GM20000 (cell line): ENCODE data around the gene CWC22.

Experiments
- DNase-seq: peaks from one replicate; pipeline ENCODE4 v3.0.0; 2012; ENCODE audit warnings: low spot score
- TF ChIP-seq, protein P1 (sequence below): IDR thresholded peaks from 2 replicates; pipeline ENCODE4 v1.5.1; 2012; ENCODE audit warnings: mild to moderate bottlenecking, control low read depth; ENCODE audit errors: extremely low read depth, missing control alignments

The CWC22 gene

DNA sequence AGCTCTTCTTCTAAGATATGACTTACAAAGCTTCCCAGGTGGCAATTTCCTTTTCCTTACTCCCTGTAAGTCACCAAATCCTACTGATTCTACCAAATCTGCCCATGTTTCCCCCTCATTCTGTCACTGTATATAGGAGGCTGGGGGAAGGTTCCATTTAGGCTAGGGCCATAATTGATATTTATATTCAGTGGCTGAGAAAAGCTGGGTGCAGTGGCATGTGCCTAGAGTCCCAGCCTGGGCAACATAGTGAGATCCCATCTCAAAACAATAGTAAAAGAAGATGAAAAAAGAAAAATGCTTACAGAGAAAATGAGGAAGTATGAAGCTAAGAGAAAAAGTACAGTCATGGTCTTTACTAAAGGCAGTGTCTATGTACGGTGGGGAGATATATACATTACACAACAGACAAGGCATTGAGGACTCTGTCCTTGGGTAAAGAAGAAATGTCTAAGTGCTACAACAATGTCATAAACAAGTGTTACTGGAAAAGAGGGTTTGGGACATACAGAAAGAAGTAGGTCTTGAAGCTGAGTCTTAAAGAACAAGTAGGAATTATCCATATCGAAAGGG is 4.8 kb downstream of the CWC22 start:
- TF ChIP-seq, protein P1, sequence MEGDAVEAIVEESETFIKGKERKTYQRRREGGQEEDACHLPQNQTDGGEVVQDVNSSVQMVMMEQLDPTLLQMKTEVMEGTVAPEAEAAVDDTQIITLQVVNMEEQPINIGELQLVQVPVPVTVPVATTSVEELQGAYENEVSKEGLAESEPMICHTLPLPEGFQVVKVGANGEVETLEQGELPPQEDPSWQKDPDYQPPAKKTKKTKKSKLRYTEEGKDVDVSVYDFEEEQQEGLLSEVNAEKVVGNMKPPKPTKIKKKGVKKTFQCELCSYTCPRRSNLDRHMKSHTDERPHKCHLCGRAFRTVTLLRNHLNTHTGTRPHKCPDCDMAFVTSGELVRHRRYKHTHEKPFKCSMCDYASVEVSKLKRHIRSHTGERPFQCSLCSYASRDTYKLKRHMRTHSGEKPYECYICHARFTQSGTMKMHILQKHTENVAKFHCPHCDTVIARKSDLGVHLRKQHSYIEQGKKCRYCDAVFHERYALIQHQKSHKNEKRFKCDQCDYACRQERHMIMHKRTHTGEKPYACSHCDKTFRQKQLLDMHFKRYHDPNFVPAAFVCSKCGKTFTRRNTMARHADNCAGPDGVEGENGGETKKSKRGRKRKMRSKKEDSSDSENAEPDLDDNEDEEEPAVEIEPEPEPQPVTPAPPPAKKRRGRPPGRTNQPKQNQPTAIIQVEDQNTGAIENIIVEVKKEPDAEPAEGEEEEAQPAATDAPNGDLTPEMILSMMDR = no peak
- no peak for DNase-seq

DNA sequence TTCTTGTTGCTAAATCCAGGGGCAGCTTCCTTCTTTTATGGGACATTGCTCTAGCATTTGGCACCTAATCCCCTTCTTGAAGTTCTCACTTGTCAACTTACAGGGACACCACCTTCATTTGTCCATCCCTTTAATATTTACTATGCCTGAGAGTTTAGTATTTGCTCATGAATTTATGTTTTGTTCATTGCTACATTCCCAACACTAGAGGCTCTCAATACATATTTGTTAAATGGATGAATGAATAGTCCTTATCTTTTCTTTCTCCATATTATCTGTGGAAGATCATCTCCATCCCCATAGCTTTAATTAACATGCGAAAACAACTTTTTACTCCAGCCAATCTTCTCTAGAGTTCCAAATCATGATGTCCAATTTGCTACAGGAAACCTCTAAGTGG is 5.4 kb downstream of the CWC22 start:
- no peak for DNase-seq
- TF ChIP-seq, protein P1 = no peak

DNA sequence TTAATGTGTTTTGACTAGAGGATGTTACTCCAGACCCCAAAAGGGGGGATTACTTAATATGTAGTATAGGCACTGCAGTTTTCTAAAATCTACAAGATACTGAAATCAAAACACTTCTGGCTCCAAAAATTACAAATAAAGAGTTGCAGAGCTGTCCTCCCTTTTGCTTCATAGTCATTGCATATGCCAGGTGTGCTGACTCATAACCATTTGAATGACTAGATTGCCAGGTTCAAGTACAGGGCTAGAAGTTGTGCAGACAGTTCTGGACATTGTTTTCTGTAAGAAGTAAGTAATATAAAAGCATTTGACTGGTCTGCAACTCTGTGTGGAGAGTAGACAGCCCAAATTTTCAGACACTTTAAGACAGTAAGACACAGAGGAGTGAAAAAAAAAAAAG is 6.7 kb downstream of the CWC22 start:
- TF ChIP-seq, protein P1 = no peak
- DNase-seq = no peak

DNA sequence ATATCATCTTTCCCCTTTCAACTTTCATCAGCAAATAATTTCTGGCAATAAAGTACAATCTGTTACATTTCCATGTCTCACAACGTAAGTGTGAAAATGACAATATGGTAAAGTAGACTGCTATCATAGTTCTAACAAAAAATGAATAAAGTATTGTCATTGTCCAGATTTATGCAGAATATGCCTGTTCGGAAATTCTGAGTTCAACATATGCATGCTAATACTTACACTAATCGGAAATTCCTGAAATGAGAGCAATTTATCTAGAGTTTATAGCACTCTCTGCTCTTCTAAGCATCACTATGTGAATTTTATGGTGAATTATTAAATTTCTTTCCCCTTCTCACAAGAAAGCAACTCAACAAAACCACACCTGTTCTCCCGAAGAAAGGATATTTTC is 8.1 kb downstream of the CWC22 start:
- no peak for DNase-seq
- TF ChIP-seq, protein P1 = no peak

DNA sequence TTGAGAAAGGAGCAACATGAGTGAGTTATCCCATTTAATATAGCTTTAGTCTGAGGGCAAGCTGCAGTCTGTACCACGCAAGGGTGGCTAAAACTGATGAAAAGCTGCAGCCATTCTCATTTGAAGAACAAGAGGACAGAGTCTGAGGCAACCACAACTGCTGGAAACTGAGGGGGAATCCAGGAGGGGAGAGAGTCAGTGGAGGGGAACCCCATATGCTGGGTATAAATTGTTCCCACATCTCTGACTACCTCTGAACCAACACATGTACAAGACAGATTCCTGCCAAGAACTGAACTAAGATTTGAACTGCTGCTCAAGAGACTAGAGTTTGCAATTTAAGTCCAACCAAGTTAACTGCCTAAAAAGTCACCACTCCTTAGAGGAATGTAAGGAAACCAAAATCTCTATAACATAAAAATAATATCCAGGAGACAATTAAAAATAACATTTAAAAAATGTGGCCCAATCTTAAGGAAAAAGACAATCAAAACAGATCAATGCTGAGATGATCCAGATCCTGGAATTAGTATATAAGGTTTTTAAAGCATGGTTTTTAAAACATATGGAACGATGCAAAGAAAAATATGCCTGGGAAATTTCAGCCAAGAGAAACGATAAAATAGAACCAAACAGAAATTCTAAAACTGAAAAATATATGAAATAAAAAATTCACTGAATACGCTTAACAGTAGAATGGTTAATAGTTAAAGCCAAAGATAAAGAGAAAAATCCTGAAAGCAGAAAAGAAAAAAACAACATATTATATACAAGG is 11.2 kb downstream of the CWC22 start:
- TF ChIP-seq, protein P1 = no peak
- peak; percentile 8 for DNase-seq

DNA sequence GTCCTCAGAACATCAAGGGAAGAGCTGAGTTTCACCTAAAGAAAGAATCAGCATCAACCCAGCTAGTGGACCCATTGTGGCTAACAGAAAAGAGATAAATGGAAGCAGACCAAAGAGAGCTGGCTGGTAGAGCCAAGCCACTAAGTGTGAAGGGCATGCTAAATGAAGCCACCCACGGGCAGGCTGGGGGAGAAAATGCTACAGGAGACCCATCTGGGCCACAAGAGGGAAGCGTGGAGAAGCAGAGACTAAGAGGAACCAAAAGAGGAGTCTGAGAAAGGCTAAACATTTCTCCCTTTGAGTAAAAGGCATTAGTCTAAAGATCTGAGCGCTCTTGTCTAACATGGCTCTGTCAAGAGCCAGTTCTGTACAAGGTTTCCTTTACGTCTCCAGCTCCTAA is 15.8 kb downstream of the CWC22 start:
- no peak for DNase-seq
- TF ChIP-seq, protein P1 = no peak

DNA sequence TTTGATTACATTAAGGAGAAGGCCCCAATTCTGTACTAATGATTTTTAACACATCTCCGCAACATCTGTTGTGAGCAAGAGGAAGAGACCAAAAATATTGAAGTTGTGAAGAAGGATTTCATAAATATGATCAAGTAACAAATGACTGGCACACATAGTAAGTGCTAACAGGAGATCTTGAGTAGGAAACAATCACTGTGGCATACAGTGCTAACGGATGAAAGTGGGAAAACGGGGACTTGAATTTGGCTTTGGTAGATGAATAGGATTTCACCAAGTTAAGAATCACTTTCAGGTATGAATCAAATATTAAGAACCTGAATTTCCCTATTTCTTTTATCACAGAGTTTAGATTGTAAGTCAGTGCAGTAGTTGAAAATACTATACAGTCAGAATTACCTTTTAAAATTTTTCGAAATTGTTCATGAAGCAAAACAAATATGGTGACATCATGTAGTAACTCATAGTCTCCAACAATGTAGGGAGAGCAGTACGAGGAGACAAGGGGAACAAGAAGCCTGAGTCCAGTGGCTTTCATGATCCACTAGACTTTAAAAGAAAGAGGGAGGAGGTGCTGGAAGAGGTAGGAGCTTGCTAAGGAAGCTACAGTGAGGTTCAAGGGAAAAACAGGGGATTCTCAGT is 16.3 kb downstream of the CWC22 start:
- TF ChIP-seq, protein P1 = no peak

More for the DNA sequence above, 16.3 kb downstream of the CWC22 start:
- no peak for DNase-seq
